ENCODE data around the gene TRIM59. TPM values are rescaled to one million over a fixed set of nuclear protein-coding genes. Genes with fewer than 3 reads are reported as not detected.

Gene TRIM59
- total RNA-seq, 4 donors from 2014 or later, result 2.7 to 7.0 (median 3.3) TPM

DNA sequence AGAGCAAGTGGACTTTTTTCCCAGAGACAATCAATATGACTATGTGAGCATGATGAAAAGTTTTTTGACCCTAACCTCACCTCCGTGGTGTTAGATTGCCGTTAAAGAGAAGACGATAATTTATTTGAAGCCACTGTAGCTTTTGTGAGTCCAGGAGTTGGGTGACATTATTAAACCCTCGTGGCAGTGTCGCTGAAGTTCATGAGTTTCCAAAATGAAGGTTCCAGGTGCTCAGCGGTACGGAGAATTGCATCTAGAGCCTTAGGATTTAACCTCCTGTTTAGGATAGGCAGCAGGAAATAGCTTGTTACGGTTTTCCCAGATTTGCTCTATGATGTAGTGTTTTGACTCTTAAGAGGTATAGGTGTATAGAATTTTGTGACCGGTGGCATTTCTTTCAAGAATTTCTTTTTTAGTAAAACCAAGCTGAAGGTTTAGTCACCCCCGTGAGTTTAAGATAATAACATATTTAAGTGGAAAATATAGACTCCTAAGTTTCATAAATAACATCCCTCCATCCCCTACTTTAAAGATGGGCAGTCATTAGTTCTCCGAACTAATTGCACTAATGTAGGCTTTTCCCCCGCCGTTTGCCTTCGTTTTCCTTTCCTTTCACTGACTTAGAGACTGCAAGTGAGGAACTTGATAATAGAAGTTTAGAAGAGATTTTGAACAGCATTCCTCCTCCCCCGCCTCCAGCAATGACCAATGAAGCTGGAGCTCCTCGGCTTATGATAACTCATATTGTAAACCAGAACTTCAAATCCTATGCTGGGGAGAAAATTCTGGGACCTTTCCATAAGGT, 48.1 kb downstream of the TRIM59 start:
- WGBS, 2 donors, result 11 to 14% methylated on average over 16 of the region's 16 CpGs
- TF ChIP-seq POLR2A (IDR thresholded peaks at IDR 0.05), result no peak
- no peak for DNase-seq (ENCODE audit: low spot score in 2 of 2)

DNA sequence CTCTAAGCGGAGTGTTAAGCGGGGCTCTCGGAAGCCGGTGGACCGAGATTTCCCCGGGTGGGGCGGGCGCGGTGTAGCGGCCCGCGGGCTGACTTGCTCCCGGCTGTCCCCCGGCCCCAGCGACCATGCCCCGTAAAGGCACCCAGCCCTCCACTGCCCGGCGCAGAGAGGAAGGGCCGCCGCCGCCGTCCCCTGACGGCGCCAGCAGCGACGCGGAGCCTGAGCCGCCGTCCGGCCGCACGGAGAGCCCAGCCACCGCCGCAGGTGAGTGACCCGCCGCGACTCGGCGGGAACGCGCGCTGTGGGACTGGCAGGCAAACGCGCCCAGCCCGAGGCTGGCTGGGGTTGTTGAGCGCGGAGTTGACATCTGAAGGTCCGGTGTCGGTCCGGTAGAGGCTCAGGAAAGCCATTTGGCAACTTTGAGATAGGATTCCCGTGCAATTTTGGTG, 48.9 kb downstream of the TRIM59 start:
- no peak for TF ChIP-seq POLR2A (IDR thresholded peaks at IDR 0.05)
- TF ChIP-seq, protein P1, sequence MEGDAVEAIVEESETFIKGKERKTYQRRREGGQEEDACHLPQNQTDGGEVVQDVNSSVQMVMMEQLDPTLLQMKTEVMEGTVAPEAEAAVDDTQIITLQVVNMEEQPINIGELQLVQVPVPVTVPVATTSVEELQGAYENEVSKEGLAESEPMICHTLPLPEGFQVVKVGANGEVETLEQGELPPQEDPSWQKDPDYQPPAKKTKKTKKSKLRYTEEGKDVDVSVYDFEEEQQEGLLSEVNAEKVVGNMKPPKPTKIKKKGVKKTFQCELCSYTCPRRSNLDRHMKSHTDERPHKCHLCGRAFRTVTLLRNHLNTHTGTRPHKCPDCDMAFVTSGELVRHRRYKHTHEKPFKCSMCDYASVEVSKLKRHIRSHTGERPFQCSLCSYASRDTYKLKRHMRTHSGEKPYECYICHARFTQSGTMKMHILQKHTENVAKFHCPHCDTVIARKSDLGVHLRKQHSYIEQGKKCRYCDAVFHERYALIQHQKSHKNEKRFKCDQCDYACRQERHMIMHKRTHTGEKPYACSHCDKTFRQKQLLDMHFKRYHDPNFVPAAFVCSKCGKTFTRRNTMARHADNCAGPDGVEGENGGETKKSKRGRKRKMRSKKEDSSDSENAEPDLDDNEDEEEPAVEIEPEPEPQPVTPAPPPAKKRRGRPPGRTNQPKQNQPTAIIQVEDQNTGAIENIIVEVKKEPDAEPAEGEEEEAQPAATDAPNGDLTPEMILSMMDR (IDR thresholded peaks at IDR 0.05), result no peak
- intact Hi-C loops (cut with DNase I; ENCODE audit: low total_unique reads), result no loop called here
- 0 to 1% methylated on average over 14 to 23 of the region's 51 CpGs for WGBS, 2 donors
- peak overlapping the region; percentile 72 for H3K4me3 ChIP-seq (ENCODE audit: low read depth, poor library complexity, severe bottlenecking)
- no peak for DNase-seq (ENCODE audit: low spot score in 2 of 2)

More for the DNA sequence above, 48.1 kb downstream of the TRIM59 start:
- intact Hi-C loops (cut with DNase I; ENCODE audit: low total_unique reads), result no loop called here
- peak overlapping the region; percentile 72 for H3K4me3 ChIP-seq (ENCODE audit: low read depth, poor library complexity, severe bottlenecking)

DNA sequence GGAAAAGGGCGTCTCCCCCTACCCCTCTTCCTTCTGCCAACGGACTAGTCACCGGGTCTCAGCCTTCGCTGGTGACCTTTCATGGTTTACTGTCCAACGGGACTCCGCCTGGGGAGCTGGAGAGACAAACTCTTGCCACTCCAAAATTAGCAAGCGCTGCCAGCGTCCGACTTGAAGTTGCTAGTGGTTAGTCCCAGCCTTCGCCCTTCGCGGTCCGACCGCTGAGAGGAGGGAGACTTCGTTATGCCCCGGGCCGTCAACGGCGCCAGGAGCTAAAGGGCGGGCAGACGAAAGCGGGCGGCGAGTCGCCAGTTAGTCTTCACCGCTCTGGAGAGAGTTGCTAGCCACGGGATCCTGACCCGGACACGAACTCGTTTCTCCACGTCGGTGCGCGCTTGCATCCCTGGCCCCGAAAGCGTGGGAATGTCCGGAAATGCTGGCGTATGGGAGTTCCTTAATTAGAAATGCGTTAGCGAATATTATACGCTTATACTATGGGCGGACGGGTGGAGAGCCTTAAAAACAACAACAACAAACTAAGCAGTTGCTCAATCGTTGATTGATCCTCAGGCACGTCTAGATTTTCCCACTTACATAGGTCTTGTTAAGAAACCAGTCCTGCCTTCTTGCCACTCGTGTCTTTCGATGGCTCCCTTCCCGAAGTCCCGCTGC, 49.4 kb downstream of the TRIM59 start:
- DNase-seq (ENCODE audit: low spot score in 2 of 2), result peak; percentile 41 to 87
- TF ChIP-seq POLR2A (IDR thresholded peaks at IDR 0.05), result no peak
- TF ChIP-seq, protein P1 (IDR thresholded peaks at IDR 0.05), result no peak
- peak overlapping the region; percentile 72 for H3K4me3 ChIP-seq (ENCODE audit: low read depth, poor library complexity, severe bottlenecking)
- 0 to 1% methylated on average over 49 of the region's 49 CpGs for WGBS, 2 donors
- intact Hi-C loops (cut with DNase I; ENCODE audit: low total_unique reads), result no loop called here

DNA sequence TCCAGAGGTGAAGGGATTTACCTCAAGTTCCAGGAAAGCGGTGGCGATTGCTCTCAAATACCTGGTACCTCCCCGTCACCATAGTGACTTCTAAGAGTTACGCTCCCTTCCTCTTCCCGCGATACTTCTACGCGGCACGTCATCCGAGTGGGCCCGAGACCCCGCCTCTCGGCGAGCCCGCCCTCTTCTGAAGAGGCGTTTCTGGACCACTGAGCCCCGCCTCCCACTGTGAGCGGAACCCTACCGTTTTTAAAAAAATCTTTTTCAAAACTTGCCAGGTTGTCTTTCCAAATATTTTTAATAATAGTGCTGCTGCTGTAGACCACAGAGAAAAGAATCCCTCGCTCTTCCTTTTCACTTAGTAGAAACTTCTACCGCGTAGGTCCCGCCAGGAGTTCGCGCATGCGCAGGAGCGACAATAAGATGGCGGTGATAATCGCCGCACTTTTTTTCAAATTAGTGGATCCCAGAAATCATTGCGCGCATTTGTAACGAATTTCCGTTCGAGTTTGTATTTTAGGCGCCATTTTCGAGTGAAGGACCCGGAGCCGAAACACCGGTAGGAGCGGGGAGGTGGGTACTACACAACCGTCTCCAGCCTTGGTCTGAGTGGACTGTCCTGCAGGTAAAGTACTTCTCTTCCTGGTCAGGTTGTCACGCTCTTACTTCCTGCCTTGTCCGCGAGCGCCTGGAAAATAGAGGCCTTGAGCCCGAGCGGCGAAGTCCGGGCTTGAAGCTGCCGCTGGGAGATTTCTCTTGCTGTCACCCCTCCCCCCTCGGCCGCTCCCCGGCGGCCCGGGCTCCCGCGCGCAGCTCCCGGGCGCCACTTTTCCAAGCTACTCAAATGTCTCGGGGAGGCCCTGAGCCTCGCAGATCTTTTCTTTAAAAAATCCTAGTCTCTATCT, 50.2 kb downstream of the TRIM59 start, which contains the start of the genes IFT80 and SMC4:
Gene IFT80 (minus strand): TSS at position 101 of the 905 bp plus-strand sequence. CDS start 14,625 bp downstream, outside the sequence.
Gene SMC4 (plus strand): TSS at position 526 of the 905 bp plus-strand sequence. CDS start 1,177 bp downstream, outside the sequence.
- intact Hi-C loops (cut with DNase I; ENCODE audit: low total_unique reads), result no loop called here
- 0 to 1% methylated on average over 63 of the region's 63 CpGs for WGBS, 2 donors
- TF ChIP-seq, protein P1 (IDR thresholded peaks at IDR 0.05), result no peak
- no peak for TF ChIP-seq POLR2A (IDR thresholded peaks at IDR 0.05)
- DNase-seq (ENCODE audit: low spot score in 2 of 2), result peak; percentile 96 to 99
- peak within 1 kb of the TSS; percentile 72 for H3K4me3 ChIP-seq (ENCODE audit: low read depth, poor library complexity, severe bottlenecking)

DNA sequence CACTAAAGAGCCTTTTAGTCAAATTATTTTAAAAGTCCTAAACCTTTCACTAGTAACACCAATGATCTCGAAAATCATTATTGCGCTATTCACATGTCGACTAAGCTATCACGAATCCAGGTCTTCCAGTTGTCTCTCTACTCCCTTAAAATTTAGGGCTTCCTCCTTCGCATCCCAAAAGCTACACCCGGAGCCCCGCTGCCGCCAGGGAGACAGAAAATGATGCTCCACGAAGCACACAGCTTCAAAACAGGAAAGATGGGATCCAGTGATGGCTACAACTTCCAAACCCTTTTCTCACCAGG, 50.8 kb downstream of the TRIM59 start:
- TF ChIP-seq POLR2A (IDR thresholded peaks at IDR 0.05), result no peak
- TF ChIP-seq, protein P1 (IDR thresholded peaks at IDR 0.05), result no peak
- H3K4me3 ChIP-seq (ENCODE audit: low read depth, poor library complexity, severe bottlenecking), result peak overlapping the region; percentile 56
- no peak for DNase-seq (ENCODE audit: low spot score in 2 of 2)
- WGBS, 2 donors, result 0 to 1% methylated on average over 9 of the region's 9 CpGs
- intact Hi-C loops (cut with DNase I; ENCODE audit: low total_unique reads), result no loop called here

Measured in lower leg skin (tissue), 4 donors.